Measurements from ENCODE around the gene RNU6-8. TPM values are rescaled to one million over a fixed set of nuclear protein-coding genes. Genes with fewer than 3 reads are reported as not detected.

RNU6-8 gene
- total and polyA plus RNA-seq, 2 donors (not counting 1 experiment from before 2014, with no cell fraction given) = not detected

- Mint-ChIP-seq H3K4me3 (no peak overlapping the region), H3K27me3 (peaks cover 11% of the 10 kb centered on the region), H3K4me1 (peaks cover 10% of the 10 kb centered on the region), H3K9me3 (ENCODE audit: insufficient read depth) (no peaks in the 10 kb centered on the region), H3K27ac (no peak overlapping the region)
- no CpG with 5 or more reads among the region's 1 CpG for WGBS (ENCODE audit: insufficient coverage)
- no peak overlapping the region for H3K27ac ChIP-seq (ENCODE audit: low read length in 2 of 2)
- H4K20me1 ChIP-seq (ENCODE audit: control insufficient read depth, insufficient read depth, low read length, poor library complexity, severe bottlenecking) = no peaks in the 10 kb centered on the region
- H3K4me3 ChIP-seq (ENCODE audit: control extremely low read depth in 1 of 5, extremely low read depth in 1 of 5, insufficient read depth in 1 of 5, low read depth in 2 of 5, low read length in 4 of 5) = no peak overlapping the region
- peaks cover 7 to 13% of the 10 kb centered on the region in 2 donors for H3K4me1 ChIP-seq (ENCODE audit: control insufficient read depth in 2 of 2, insufficient read depth in 2 of 2, low read length in 2 of 2)
- H3K79me2 ChIP-seq (ENCODE audit: control insufficient read depth, insufficient read depth, low read length) = no peaks in the 10 kb centered on the region
- no peak for ATAC-seq (ENCODE audit: low read depth)
- no peak overlapping the region for H3K4me2 ChIP-seq (replicated peaks; ENCODE audit: low read depth, low read length, poor library complexity, severe bottlenecking)
- no peak overlapping the region for H2AFZ ChIP-seq (ENCODE audit: insufficient read depth, low read depth, low read length, poor library complexity, severe bottlenecking)
- no peak for TF ChIP-seq CTCF (IDR thresholded peaks at IDR 0.05)
- TF ChIP-seq EZH2 (IDR thresholded peaks at IDR 0.05; ENCODE audit: borderline replicate concordance, insufficient read depth, low read depth, low read length, poor library complexity, severe bottlenecking) = no peak
- DNase-seq = no peak
- H3K9me3 ChIP-seq (ENCODE audit: control extremely low read depth in 1 of 3, control insufficient read depth in 2 of 3, insufficient read depth in 1 of 3, low read length in 2 of 3) = no peaks in the 10 kb centered on the region
- no peaks in the 10 kb centered on the region for H3K36me3 ChIP-seq (replicated peaks in 1 of 2; ENCODE audit: control extremely low read depth in 1 of 2, control insufficient read depth in 1 of 2, extremely low read depth in 1 of 2, insufficient read depth in 2 of 2, low read length in 1 of 2)
- H3K27me3 ChIP-seq (replicated peaks in 1 of 4; ENCODE audit: control extremely low read depth in 1 of 4, control insufficient read depth in 3 of 4, insufficient read depth in 4 of 4, low read length in 3 of 4) = no peaks in the 10 kb centered on the region
- intact Hi-C loops (cut with micrococcal nuclease) = no loop called here
- ChIA-PET CTCF (no interaction called here), POLR2A (no interaction called here)
- H3K9ac ChIP-seq (ENCODE audit: low read length) = no peak overlapping the region
Measured at GRCh38 chr14:32195636-32196035, 7.4 kb downstream of the RNU6-8 start.

DNA sequence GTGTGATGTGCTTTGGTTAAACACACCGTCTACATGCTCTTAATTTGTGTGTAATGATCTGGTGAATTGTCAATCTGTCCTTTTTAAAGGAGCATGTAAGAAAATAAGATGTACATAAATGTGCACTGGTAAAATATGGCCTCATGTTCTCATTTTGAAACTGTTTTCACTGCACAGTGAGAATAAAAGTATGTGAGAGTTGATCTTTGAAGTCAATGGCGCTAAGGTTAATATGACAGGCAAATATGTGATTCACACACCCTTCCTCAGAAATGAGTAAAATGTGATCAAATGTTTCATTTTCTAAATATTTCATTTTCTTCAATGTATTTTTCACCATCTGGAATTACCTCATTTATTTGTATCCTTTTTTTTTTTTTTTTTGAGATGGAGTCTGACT lies 9.5 kb downstream of the RNU6-8 start:
- POLR2A ChIA-PET = no interaction called here
- no peaks in the 10 kb centered on the region for H3K36me3 ChIP-seq (replicated peaks in 1 of 2; ENCODE audit: control extremely low read depth in 1 of 2, control insufficient read depth in 1 of 2, extremely low read depth in 1 of 2, insufficient read depth in 2 of 2, low read length in 1 of 2)
- no peaks in the 10 kb centered on the region for H3K27me3 ChIP-seq (replicated peaks in 1 of 4; ENCODE audit: control extremely low read depth in 1 of 4, control insufficient read depth in 3 of 4, insufficient read depth in 4 of 4, low read length in 3 of 4)
- H4K20me1 ChIP-seq (ENCODE audit: control insufficient read depth, insufficient read depth, low read length, poor library complexity, severe bottlenecking) = no peaks in the 10 kb centered on the region
- intact Hi-C loops (cut with micrococcal nuclease) = no loop called here
- no peak for TF ChIP-seq CTCF (IDR thresholded peaks at IDR 0.05)
- no peak for TF ChIP-seq EZH2 (IDR thresholded peaks at IDR 0.05; ENCODE audit: borderline replicate concordance, insufficient read depth, low read depth, low read length, poor library complexity, severe bottlenecking)
- H2AFZ ChIP-seq (ENCODE audit: insufficient read depth, low read depth, low read length, poor library complexity, severe bottlenecking) = no peak overlapping the region
- CTCF ChIA-PET = no interaction called here
- ATAC-seq (ENCODE audit: low read depth) (no peak), DNase-seq (no peak)
- H3K9me3 ChIP-seq (ENCODE audit: control extremely low read depth in 1 of 3, control insufficient read depth in 2 of 3, insufficient read depth in 1 of 3, low read length in 2 of 3) = no peaks in the 10 kb centered on the region
- no peak overlapping the region for H3K9ac ChIP-seq (ENCODE audit: low read length)
- no peak overlapping the region for H3K4me3 Mint-ChIP-seq
- peaks cover 11% of the 10 kb centered on the region for H3K4me1 Mint-ChIP-seq
- H3K27me3 Mint-ChIP-seq = peaks cover 11% of the 10 kb centered on the region
- no peaks in the 10 kb centered on the region for H3K9me3 Mint-ChIP-seq (ENCODE audit: insufficient read depth)
- no peak overlapping the region for H3K27ac Mint-ChIP-seq
- H3K79me2 ChIP-seq (ENCODE audit: control insufficient read depth, insufficient read depth, low read length) = no peaks in the 10 kb centered on the region
- H3K4me1 ChIP-seq (ENCODE audit: control insufficient read depth in 2 of 2, insufficient read depth in 2 of 2, low read length in 2 of 2) = peaks cover 3 to 11% of the 10 kb centered on the region in 2 donors
- H3K27ac ChIP-seq (ENCODE audit: low read length in 2 of 2) = no peak overlapping the region
- no peak overlapping the region for H3K4me2 ChIP-seq (replicated peaks; ENCODE audit: low read depth, low read length, poor library complexity, severe bottlenecking)
- H3K4me3 ChIP-seq (ENCODE audit: control extremely low read depth in 1 of 5, extremely low read depth in 1 of 5, insufficient read depth in 1 of 5, low read depth in 2 of 5, low read length in 4 of 5) = no peak overlapping the region
- 88% methylated on average over 1 of the region's 2 CpGs for WGBS (ENCODE audit: insufficient coverage)
